K562 (cell line): ENCODE data around the gene CAPN5. TPM values are rescaled to one million over a fixed set of nuclear protein-coding genes. Genes with fewer than 3 reads are reported as not detected.

Experiments
- ATAC-seq: fragments of 200-7000 bp; cut with Tn5 transposase; 3 replicates; pipeline ENCODE4 v1.9.1; 2020; ENCODE audit warnings: moderate library complexity
- BruUV-seq: library from RNA; stranded (reverse); fragments of 400-500 nt; replicated peaks from 2 replicates; lab custom pipeline; 2021; lab: Mats Ljungman, UMichigan
- CTCF ChIA-PET: fragments of 300-600 bp; formaldehyde crosslinking; extraction: SDS; loops from one replicate; lab custom pipeline; 2021; ENCODE audit warnings: low intra/inter-chr PET ratio; lab: Yijun Ruan, JAX
- POLR2A ChIA-PET: fragments of 300-600, 350-650 bp; sonication (Branson Sonifier 250); formaldehyde crosslinking; extraction: SDS; loops from one replicate; lab custom pipeline; 2021; ENCODE audit warnings: antibody characterized with exemption, inconsistent platforms; lab: Yijun Ruan, JAX
- DNase-seq, 4 experiments: peaks; one replicate each; pipeline versions ENCODE4 v3.0.0 to v3.0.0-alpha.2; 2011 to 2018; ENCODE audit warnings: low spot score in 3 of 4, mixed read lengths in 3 of 4; ENCODE audit errors: extremely low read depth in 1 of 4
- FAIRE-seq: peaks from 2 replicates; lab custom pipeline; 2011; peaks lifted over from hg19 to GRCh38; lab: Jason Lieb, UNC
- H2AFZ ChIP-seq: 2 replicates; pipeline ENCODE4 v1.6.0; 2011; ENCODE audit warnings: low read depth, low read length, control low read depth, inconsistent platforms
- H3K27ac ChIP-seq: fragments of 200-600 bp; 3 replicates; pipeline ENCODE4 v1.8.0; 2011; ENCODE audit warnings: low read depth, mild to moderate bottlenecking, control low read depth, inconsistent platforms, low read length, moderate library complexity, mixed read lengths; ENCODE audit errors: extremely low read depth
- H3K27me3 ChIP-seq, 2 experiments: fragments of 300-600 bp in 1 of 2; 2 replicates in 1 of 2; 3 replicates in 1 of 2; pipeline versions ENCODE4 v1.6.0 to v1.8.0; 2011; ENCODE audit warnings: inconsistent platforms in 2 of 2, low read length in 2 of 2, mild to moderate bottlenecking in 1 of 2, mixed read lengths in 1 of 2, moderate library complexity in 1 of 2; ENCODE audit not compliant: control insufficient read depth in 2 of 2, insufficient read depth in 2 of 2
- H3K36me3 ChIP-seq: fragments of 300-600 bp; 3 replicates; pipeline ENCODE4 v1.8.0; 2011; ENCODE audit warnings: mild to moderate bottlenecking, low read length, inconsistent platforms; ENCODE audit not compliant: control insufficient read depth, insufficient read depth
- H3K4me1 ChIP-seq, 2 experiments: fragments of 200-600 bp in 1 of 2; replicated peaks in 1 of 2; 2 replicates in 1 of 2; 3 replicates in 1 of 2; pipeline versions ENCODE4 v1.5.1 to v1.8.0; 2011; ENCODE audit warnings: inconsistent platforms in 2 of 2, low read length in 2 of 2, mild to moderate bottlenecking in 1 of 2, mixed read lengths in 1 of 2, moderate library complexity in 1 of 2; ENCODE audit not compliant: control insufficient read depth in 2 of 2, insufficient read depth in 2 of 2
- H3K4me2 ChIP-seq: 2 replicates; pipeline ENCODE4 v1.6.1; 2011; ENCODE audit warnings: low read length, control low read depth, inconsistent platforms, mixed read lengths; ENCODE audit not compliant: insufficient read depth
- H3K4me3 ChIP-seq: fragments of 200-600 bp; sonication (generic), shearing (Covaris generic); 2 replicates; pipeline ENCODE4 v1.5.1; 2016; ENCODE audit warnings: control low read depth, inconsistent platforms
- H3K79me2 ChIP-seq: fragments of 200-600 bp; 3 replicates; pipeline ENCODE4 v1.8.0; 2011; ENCODE audit warnings: low read length, inconsistent platforms; ENCODE audit not compliant: control insufficient read depth, insufficient read depth
- H3K9ac ChIP-seq, 2 experiments: 2 replicates each; pipeline versions ENCODE4 v1.6.0 to v1.6.1; 2011; ENCODE audit warnings: low read depth in 2 of 2, low read length in 2 of 2, control low read depth in 1 of 2, inconsistent platforms in 1 of 2, mild to moderate bottlenecking in 1 of 2, mixed read lengths in 1 of 2; ENCODE audit not compliant: insufficient read depth in 1 of 2
- H3K9me1 ChIP-seq: one replicate; pipeline ENCODE4 v1.6.0; 2011; ENCODE audit warnings: inconsistent platforms, mild to moderate bottlenecking, low read length, moderate library complexity; ENCODE audit not compliant: control insufficient read depth, insufficient read depth
- H3K9me3 ChIP-seq: replicated peaks from 2 replicates; pipeline ENCODE4 v1.5.1; 2011; ENCODE audit warnings: low read depth, low read length, inconsistent platforms; ENCODE audit not compliant: control insufficient read depth, insufficient read depth
- H4K20me1 ChIP-seq: replicated peaks from 2 replicates; pipeline ENCODE4 v1.6.1; 2011; ENCODE audit warnings: low read length, inconsistent platforms, mixed read lengths; ENCODE audit not compliant: control insufficient read depth, insufficient read depth
- FOXA3 ChIP-seq, 2 experiments: fragments of 450-650 bp in 1 of 2; sonication (generic) in 1 of 2; formaldehyde crosslinking; IDR thresholded peaks in 1 of 2; conservative IDR thresholded peaks in 1 of 2; 2 replicates each; pipeline versions ENCODE4 v1.4.0 to v1.8.0; 2020 to 2022; ENCODE audit warnings: mild to moderate bottlenecking in 2 of 2, missing genetic modification reagents in 1 of 2
- FOXO4 ChIP-seq: fragments of 450-650 bp; formaldehyde crosslinking; IDR thresholded peaks from 2 replicates; pipeline ENCODE4 v1.4.0; 2020; ENCODE audit warnings: mild to moderate bottlenecking, moderate library complexity
- IFI16 ChIP-seq: fragments of 250-450 bp; sonication (Bioruptor Pico); IDR thresholded peaks from 2 replicates; pipeline ENCODE4 v2.1.2; 2022; ENCODE audit warnings: mild to moderate bottlenecking, inconsistent platforms
- IRF9 ChIP-seq: fragments of 450-650 bp; IDR thresholded peaks from 2 replicates; pipeline ENCODE4 v1.6.1; 2016; ENCODE audit warnings: missing biosample characterization, missing genetic modification characterization
- KLF6 ChIP-seq: fragments of 250-450 bp; sonication (Bioruptor Pico); IDR thresholded peaks from 2 replicates; pipeline ENCODE4 v1.4.0; 2020; ENCODE audit warnings: mild to moderate bottlenecking, moderate library complexity, borderline replicate concordance
- MYBL2 ChIP-seq, 2 experiments: fragments of 450-650 bp in 1 of 2; sonication (generic) in 1 of 2; formaldehyde crosslinking in 1 of 2; IDR thresholded peaks; 2 replicates each; pipeline versions ENCODE4 v1.6.1 to v1.8.1; 2017 to 2022; ENCODE audit warnings: borderline replicate concordance in 1 of 2, inconsistent platforms in 1 of 2, low read depth in 1 of 2, mild to moderate bottlenecking in 1 of 2, missing genetic modification reagents in 1 of 2, moderate library complexity in 1 of 2
- SIN3B ChIP-seq: fragments of 450-650 bp; IDR thresholded peaks from 2 replicates; pipeline ENCODE4 v1.6.1; 2017; ENCODE audit warnings: low read depth, mild to moderate bottlenecking, moderate library complexity
- SMARCC2 ChIP-seq: fragments of 450-650 bp; IDR thresholded peaks from 2 replicates; pipeline ENCODE4 v1.6.1; 2017; ENCODE audit warnings: antibody characterized with exemption, moderate library complexity, mild to moderate bottlenecking, low read depth
- ZBTB7A ChIP-seq: IDR thresholded peaks from 2 replicates; pipeline ENCODE4 v1.6.1; 2011; ENCODE audit warnings: low read depth, mild to moderate bottlenecking, low read length, moderate library complexity, borderline replicate concordance; ENCODE audit not compliant: control insufficient read depth
- ZNF175 ChIP-seq: fragments of 200-800 bp; sonication (Bioruptor generic); IDR thresholded peaks from 2 replicates; pipeline ENCODE4 v1.6.1; 2016; ENCODE audit warnings: low read depth, mild to moderate bottlenecking, missing genetic modification characterization, missing compliant biosample characterization
- ZNF778 ChIP-seq: fragments of 450-650 bp; formaldehyde crosslinking; IDR thresholded peaks from 2 replicates; pipeline ENCODE4 v1.4.0; 2020; ENCODE audit warnings: mild to moderate bottlenecking, moderate library complexity
- WGBS: fragments of 100-300 bp; shearing (Covaris generic); methylation state at CpG from one replicate; pipeline ENCODE4 v1.1.6; 2016; ENCODE audit warnings: low coverage, mixed read lengths; ENCODE audit not compliant: insufficient coverage; ENCODE audit errors: missing lambda C conversion rate; 5-methylcytosine and 5-hydroxymethylcytosine counted together
- in situ Hi-C: fragments of 300-500 bp; cut with MboI; formaldehyde crosslinking; loops from 4 replicates; pipeline ENCODE4 v1.15.0; 2018; ENCODE audit warnings: inconsistent platforms, mixed read lengths
- intact Hi-C: fragments of 100-400 bp; cut with micrococcal nuclease; formaldehyde crosslinking; loops from 2 replicates; pipeline ENCODE4 v1.14.2; 2022
- polyA plus RNA-seq, 8 experiments: library from polyadenylated mRNA; depleted of rRNA in 4 of 8; stranded (reverse) in 5 of 8; unstranded in 3 of 8; fragments of >200 nt; fragmentation: Nextera tagmentation in 2 of 8; fragmentation: Illumina TruSeq in 1 of 8; extraction: Ambion mirVana in 2 of 8; extraction: Trizol in 1 of 8; gene quantifications; 2 replicates each; pipeline versions ENCODE4 v1.2.1 to v1.2.3, GENCODE V29; 2011 to 2014; ENCODE audit warnings: inconsistent platforms in 1 of 8, missing spikeins in 1 of 8
- total RNA-seq, 7 experiments: library from RNA; depleted of rRNA in 6 of 7; stranded (reverse); fragments of >200 nt in 6 of 7; fragmentation: Illumina TruSeq in 2 of 7; extraction: Trizol in 2 of 7; gene quantifications; 2 replicates each; pipeline versions ENCODE4 v1.2.1 to v1.2.3, GENCODE V29; 2011 to 2021; ENCODE audit warnings: low replicate concordance in 1 of 7
- TF ChIP-seq, protein P1 (sequence below): sonication (generic); formaldehyde crosslinking; IDR thresholded peaks from 2 replicates; pipeline ENCODE4 v1.8.0; 2023; ENCODE audit warnings: mild to moderate bottlenecking, missing genetic modification reagents
- TF ChIP-seq, protein P2 (sequence below): fragments of 250-450 bp; sonication (Bioruptor Pico); IDR thresholded peaks from 2 replicates; pipeline ENCODE4 v1.8.0; 2022; ENCODE audit warnings: inconsistent platforms

The CAPN5 gene
- total and polyA plus RNA-seq, 9 of the 15 experiments (the other 6 are each of a cell fraction or from before 2014, with no cell fraction given): 0.04 to 0.44 (median 0.14) TPM; not detected in 2

- no peak for TF ChIP-seq IRF9 (tag)
- TF ChIP-seq, protein P1, sequence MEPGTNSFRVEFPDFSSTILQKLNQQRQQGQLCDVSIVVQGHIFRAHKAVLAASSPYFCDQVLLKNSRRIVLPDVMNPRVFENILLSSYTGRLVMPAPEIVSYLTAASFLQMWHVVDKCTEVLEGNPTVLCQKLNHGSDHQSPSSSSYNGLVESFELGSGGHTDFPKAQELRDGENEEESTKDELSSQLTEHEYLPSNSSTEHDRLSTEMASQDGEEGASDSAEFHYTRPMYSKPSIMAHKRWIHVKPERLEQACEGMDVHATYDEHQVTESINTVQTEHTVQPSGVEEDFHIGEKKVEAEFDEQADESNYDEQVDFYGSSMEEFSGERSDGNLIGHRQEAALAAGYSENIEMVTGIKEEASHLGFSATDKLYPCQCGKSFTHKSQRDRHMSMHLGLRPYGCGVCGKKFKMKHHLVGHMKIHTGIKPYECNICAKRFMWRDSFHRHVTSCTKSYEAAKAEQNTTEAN (CRISPR knock-in tag): no peak
- TF ChIP-seq ZBTB7A: no peak
- no peak for TF ChIP-seq ZNF778 (CRISPR knock-in tag)
- no peak for TF ChIP-seq KLF6 (CRISPR knock-in tag)
- TF ChIP-seq FOXO4: no peak
These were observed 39.5 kb upstream of the CAPN5 start (continued) for GRCh38 chr11:77027275-77027674.

DNA sequence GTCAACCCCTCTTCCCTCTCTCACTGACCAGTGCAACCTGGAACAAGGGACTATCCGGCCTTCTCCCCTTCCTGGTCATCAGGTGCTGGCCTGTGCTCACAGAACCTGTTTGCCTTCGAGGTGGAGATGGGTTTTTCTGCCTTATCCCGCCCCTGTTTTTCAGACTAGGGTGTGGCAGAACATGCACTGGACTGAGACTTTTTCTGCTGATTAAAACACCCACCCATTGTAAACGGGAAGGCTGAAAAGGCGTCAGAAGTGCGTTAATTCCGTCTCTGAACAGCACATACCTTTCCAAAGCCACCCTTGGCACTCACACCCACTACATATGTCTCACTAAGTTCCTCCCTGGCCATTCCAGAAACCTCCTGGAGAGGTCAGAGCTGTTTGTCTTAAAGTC lies 36.9 kb upstream of the CAPN5 start:
- POLR2A ChIA-PET: interaction anchor here (0.6 kb wide), 2 partner anchors 42 to 175 kb away, joined by 3 read pairs; no protein-coding TSS in a partner anchor

More for the DNA sequence above, 36.9 kb upstream of the CAPN5 start:
- no peak overlapping the region for H3K9ac ChIP-seq
- H3K79me2 ChIP-seq: no peaks in the 10 kb centered on the region
- H3K9me1 ChIP-seq: no peaks in the 10 kb centered on the region
- DNase-seq: no peak
- H3K4me2 ChIP-seq: peak overlapping the region; percentile 11; the same call in 1 of the 2 replicates
- H3K4me3 ChIP-seq: no peak overlapping the region
- intact Hi-C loops (no loop called here), in situ Hi-C loops (loop anchor here (10.0 kb wide), 1 partner anchor 105 kb away; no protein-coding TSS in a partner anchor)
- H3K36me3 ChIP-seq: no peaks in the 10 kb centered on the region
- H4K20me1 ChIP-seq: no peaks in the 10 kb centered on the region
- CTCF ChIA-PET: no interaction called here
- TF ChIP-seq, protein P2, sequence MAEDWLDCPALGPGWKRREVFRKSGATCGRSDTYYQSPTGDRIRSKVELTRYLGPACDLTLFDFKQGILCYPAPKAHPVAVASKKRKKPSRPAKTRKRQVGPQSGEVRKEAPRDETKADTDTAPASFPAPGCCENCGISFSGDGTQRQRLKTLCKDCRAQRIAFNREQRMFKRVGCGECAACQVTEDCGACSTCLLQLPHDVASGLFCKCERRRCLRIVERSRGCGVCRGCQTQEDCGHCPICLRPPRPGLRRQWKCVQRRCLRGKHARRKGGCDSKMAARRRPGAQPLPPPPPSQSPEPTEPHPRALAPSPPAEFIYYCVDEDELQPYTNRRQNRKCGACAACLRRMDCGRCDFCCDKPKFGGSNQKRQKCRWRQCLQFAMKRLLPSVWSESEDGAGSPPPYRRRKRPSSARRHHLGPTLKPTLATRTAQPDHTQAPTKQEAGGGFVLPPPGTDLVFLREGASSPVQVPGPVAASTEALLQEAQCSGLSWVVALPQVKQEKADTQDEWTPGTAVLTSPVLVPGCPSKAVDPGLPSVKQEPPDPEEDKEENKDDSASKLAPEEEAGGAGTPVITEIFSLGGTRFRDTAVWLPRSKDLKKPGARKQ (CRISPR knock-in tag): no peak
- no peak for TF ChIP-seq ZNF175 (CRISPR knock-in tag)
- TF ChIP-seq MYBL2 (IDR thresholded peaks at IDR 0.05; ENCODE audit: low read depth): no peak
- TF ChIP-seq MYBL2 (CRISPR knock-in tag; IDR thresholded peaks at IDR 0.05; ENCODE audit: borderline replicate concordance): no peak
- TF ChIP-seq SMARCC2: no peak
- no peak for TF ChIP-seq FOXA3 (CRISPR knock-in tag; conservative IDR thresholded peaks at IDR 0.05 in 1 of 2, IDR thresholded peaks at IDR 0.05 in 1 of 2)
- no peak for TF ChIP-seq IFI16
- TF ChIP-seq SIN3B: no peak
- 2% methylated on average over 7 of the region's 7 CpGs for WGBS
- H3K27ac ChIP-seq: no peak overlapping the region
- peak overlapping the region; percentile 40 for H2AFZ ChIP-seq
- ATAC-seq: no peak; the same call in 2 of the 3 replicates
- no TSS peak for BruUV-seq
- peak; percentile 15 for FAIRE-seq
- H3K4me1 ChIP-seq: peaks cover 4 to 7% of the 10 kb centered on the region in 2 experiments; a peak in 2 of 5 replicates
- H3K27me3 ChIP-seq: peaks cover 8% of the 10 kb centered on the region in 2 experiments; a peak in 4 of 5 replicates
- no peaks in the 10 kb centered on the region for H3K9me3 ChIP-seq
